GM19455 (cell line): Measurements from ENCODE around the gene GFY.
A peak's percentile ranks its signal among the peaks of the same experiment; 100 is the strongest.

Experiments used
- ATAC-seq: cut with Tn5 transposase; IDR thresholded peaks from one replicate; pipeline ENCODE4 v1.9.1; 2021; ENCODE audit not compliant: unreplicated experiment

The GFY gene

GRCh38 chr19:49428547-49429451 is 3.6 kb downstream of the GFY start:
- no peak for ATAC-seq

GRCh38 chr19:49430172-49430677 is 5.0 kb downstream of the GFY start:
- ATAC-seq: no peak

- ATAC-seq: no peak
Observed at GRCh38 chr19:49430678-49431329, 5.6 kb downstream of the GFY start.

DNA sequence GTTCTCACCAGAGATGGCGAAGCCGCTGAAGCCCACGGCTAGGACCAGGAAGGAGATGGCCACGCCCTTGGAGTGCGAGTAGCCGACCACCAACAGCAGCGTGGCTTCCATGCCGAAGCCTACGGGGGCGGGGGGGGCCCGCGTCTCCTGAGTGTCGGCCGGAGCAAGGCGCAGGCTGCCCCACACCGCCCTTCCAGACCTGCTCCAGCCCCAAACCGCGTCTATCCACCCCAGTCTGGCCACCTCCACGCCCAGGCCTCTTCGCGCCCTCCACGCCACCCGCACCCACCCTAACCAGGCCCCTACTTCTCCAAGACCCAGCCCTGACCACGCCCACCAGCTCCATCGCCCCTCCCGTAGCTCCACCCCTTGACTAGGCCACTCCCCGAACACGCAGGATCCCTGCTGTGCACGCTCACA is 6.2 kb downstream of the GFY start:
- no peak for ATAC-seq

DNA sequence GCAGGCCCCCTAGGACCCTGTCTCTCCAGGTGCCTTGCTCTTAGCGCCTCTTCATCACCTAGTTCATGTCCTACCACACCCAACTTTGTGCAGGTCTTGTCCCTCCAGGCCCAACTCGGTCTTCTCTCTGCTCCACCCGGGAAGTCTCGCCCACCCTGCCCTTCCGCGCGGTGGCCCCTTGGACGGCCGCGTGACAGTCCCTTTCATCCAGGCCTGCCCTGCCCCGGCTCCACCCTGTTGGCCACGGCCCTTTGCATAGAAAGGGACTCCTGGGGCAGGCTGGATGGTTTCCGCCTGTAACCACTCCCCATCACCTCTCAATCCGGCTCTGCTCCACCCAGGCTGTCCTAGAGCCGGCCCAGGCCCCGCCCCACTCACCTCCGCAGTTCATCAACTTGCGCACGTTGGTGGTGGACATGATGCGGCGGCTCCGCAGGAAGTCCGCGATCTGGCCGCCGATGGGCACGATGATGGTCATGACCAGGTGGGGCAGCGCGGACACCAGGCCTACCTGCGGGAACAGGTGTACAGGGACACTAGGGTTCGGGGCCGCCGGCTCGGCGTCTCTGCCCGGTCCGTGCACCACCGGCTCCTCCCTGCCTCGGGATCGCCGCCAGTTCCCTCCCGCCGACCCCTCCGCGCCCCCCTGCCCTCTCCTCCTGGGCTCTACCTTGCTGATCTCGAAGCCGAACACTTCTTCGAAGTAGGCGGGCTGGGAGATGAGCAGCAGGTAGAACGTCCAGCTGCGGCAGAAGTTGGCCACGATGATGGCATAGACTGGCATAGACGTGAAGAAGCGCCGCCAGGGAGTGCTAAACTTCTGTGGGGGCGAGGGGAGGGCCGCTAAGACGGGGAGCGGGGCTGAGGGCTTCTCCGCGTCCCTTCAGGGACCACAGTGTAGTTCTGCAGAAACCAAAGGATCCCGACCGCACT is 7.2 kb downstream of the GFY start:
- ATAC-seq: no peak

GRCh38 chr19:49433240-49433901 is 8.2 kb downstream of the GFY start:
- ATAC-seq: no peak

DNA sequence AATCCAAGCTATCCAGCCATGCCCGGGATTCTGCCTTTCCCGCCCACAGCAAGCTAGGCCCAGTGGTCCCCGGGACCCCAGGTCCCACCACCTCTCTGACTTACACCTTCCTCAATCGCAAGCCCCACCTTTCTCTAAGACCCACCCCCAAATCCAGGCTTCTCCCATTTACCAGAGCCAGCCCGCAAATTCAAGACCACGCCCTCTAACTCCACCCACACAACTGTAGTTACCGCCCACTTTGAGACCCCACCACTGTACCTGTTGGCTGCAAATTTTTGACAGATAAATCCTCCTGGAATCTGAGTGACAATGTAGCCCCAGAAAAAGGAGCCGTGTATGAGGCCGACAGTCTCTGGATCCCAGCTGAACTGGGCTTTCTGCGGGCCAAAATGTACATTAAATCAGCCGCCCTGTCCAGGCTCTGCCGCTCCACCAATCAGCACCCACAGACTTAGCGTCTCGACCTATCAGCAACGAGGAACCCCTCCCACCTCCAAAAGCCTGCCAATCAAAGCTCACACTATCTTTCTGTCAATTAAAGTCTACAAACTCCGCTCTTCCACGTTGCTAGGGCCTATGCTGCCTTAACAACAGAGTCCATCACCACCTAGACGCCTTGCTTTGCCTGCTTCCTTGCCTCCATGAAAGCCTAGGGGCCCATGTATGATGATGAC is 9.9 kb downstream of the GFY start:
- no peak for ATAC-seq

- ATAC-seq: no peak
Observed at GRCh38 chr19:49435670-49436069, 10.5 kb downstream of the GFY start.

- ATAC-seq: no peak
Observed at GRCh38 chr19:49436381-49437017, 11.3 kb downstream of the GFY start.

DNA sequence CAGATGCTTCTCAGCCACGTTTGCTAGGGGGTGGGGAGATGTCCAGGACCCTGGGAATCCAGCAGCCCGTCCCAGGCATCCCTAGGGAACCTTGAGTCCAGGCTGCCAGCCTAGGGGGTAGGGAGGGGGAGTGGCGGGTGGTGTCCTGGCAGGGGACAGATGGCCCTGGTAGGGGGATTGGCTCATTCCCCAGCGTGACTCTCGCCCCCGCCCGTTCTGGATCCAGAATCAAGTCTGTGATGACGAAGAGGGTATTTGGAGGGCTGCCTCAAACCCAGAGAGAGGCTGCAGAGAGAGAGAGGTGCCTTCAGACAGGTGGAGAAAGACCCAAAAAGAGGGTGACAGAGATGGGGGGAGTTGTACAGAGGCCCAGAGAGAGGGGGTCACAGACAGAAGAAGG is 12.0 kb downstream of the GFY start:
- ATAC-seq: no peak

DNA sequence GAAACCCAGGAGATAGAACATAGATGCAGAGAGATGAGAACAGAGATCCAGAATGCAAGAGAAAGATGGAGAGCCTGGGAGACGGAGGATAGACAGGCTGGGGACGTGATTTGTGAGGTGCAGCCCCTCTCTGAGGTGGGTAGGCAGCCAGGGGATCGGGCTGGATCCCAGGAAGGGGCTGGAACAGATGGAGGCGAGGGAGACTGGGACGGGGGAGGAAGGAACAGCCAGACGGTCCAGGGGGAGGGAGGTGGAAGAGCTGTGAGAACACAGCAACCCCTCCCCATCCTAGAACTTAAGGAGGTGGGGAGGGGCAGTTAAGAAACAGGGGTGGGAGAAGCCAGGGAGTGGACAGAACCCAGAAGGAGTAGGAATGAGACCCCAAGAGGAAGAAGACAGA is 13.1 kb downstream of the GFY start:
- no peak for ATAC-seq

GRCh38 chr19:49439836-49440235 is 14.6 kb downstream of the GFY start:
- no peak for ATAC-seq

DNA sequence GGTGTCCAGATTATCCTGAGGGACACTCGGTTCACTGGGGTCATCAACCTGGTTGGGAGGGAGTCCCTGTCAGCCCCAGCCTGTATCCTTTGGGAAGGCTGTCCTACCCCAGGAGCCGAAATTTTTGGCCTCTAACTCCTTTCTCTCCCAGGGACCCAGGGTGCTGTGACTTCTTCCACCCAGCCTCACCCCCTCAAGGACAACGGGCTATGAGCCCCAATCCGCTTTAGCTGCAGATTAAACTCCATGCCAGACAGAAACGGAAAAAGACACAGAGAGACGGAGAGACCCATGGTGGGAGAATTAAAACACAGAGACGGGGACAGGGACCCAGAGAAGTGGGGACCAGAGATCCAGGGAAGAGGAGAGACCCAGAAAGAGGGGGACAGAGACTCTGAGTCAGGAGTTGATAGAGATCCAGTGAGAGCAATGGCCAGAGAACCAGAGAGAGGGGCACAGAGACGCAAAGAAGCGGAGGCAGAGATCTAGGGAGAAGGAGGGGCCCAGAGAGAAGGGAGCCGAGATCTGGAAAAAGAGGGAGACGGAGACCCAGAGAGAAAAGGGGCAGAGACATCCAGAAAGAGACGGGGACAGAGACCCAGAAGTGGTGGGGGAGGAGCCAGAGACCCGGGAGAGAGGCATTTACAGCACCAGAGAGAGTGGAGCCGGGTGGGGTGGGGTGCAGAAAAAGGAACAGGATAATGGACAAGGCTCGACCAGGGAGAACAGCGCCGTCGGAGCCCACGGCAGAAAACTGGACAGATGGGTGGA is 15.4 kb downstream of the GFY start:
- no peak for ATAC-seq

DNA sequence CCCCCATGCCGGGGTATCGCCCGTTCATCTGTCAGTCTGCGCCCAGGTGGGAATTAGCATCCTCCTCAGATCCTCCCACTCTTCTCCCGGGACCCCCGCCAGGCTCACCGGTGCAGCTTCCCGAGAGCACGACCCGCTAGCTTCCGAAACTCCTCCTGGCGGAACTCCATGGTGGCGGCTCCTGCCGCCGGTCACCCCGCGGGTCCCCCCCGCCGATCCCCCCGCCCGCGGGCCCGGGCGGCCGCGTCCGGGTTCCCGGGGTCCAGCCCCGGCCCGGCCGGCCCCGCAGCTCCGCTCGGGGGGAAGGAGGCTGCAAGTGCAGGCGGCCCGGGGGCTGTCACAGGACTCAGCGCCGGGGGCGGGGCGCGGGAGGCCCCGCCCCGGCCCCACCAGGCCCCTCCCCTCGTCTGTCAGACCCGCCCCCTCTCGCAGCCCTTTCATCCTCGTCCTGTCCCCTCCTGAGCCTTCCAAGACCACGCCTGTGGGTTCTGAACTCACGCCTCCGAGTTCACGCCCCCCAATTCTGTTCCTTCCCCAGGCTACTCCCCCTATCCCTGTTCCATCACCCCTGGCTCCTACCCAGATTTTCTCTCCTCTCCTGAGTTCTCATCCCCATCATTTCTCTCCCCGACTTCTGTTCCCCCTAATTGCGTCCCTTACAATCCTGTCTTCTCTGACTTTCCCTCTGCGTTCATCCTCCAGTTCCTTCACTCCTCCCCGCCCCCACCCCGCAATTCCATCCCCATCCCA is 16.2 kb downstream of the GFY start, which contains the start of gene SLC17A7:
TSS of gene SLC17A7 (minus strand) at position 318 of the 750 bp plus-strand sequence. CDS start at position 170, 148 bp downstream.
- ATAC-seq: no peak

DNA sequence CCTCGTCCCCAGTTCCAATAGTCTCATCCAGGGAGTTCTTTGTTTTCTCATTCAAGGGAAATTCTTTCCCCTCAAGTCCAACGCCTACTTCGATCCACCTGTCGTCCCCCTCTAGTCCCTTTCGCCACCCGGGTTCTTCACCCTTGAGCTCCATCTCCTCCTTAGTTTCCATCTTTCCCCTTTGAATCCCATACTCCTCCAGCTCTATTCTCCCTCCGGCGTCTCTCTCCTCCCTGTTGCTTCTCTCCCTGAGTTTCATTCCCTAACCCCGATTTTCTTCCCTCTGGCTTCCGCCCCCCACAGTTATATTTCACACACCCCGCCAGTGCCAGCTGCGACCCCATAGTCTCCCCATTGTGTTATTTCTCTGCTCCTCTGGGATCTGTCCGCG is 16.8 kb downstream of the GFY start:
- ATAC-seq: no peak

- ATAC-seq: no peak
Observed at GRCh38 chr19:49442354-49442753, 17.2 kb downstream of the GFY start.

- ATAC-seq: peak; percentile 22
Observed at GRCh38 chr19:49442771-49443365, 17.7 kb downstream of the GFY start.
